GM10248 (cell line): ENCODE results near the gene ITPKB.

ENCODE experiments used
- CTCF ChIA-PET: fragments of 300-600 bp; sonication (Branson Sonifier 250); formaldehyde crosslinking; extraction: SDS; loops from one replicate; lab custom pipeline; 2021; ENCODE audit warnings: antibody characterized with exemption; lab: Yijun Ruan, JAX
- POLR2A ChIA-PET: fragments of 350-650 bp; sonication (Branson Sonifier 250); formaldehyde crosslinking; extraction: SDS; loops from one replicate; lab custom pipeline; 2020; ENCODE audit warnings: antibody characterized with exemption; lab: Yijun Ruan, JAX
- DNase-seq: peaks from one replicate; pipeline ENCODE4 v3.0.0; 2012; ENCODE audit errors: extremely low spot score
- TF ChIP-seq, protein P1 (sequence below): IDR thresholded peaks from 2 replicates; pipeline ENCODE4 v1.5.1; 2012; ENCODE audit warnings: mild to moderate bottlenecking, low read depth; ENCODE audit errors: extremely low read depth, missing control alignments, control extremely low read depth

The ITPKB gene

GRCh38 chr1:226784081-226785049 lies 45.3 kb upstream of the ITPKB start:
- TF ChIP-seq, protein P1, sequence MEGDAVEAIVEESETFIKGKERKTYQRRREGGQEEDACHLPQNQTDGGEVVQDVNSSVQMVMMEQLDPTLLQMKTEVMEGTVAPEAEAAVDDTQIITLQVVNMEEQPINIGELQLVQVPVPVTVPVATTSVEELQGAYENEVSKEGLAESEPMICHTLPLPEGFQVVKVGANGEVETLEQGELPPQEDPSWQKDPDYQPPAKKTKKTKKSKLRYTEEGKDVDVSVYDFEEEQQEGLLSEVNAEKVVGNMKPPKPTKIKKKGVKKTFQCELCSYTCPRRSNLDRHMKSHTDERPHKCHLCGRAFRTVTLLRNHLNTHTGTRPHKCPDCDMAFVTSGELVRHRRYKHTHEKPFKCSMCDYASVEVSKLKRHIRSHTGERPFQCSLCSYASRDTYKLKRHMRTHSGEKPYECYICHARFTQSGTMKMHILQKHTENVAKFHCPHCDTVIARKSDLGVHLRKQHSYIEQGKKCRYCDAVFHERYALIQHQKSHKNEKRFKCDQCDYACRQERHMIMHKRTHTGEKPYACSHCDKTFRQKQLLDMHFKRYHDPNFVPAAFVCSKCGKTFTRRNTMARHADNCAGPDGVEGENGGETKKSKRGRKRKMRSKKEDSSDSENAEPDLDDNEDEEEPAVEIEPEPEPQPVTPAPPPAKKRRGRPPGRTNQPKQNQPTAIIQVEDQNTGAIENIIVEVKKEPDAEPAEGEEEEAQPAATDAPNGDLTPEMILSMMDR = no peak
- POLR2A ChIA-PET = no interaction called here
- DNase-seq = no peak
- CTCF ChIA-PET = interaction anchor here (1.2 kb wide), 1 partner anchor 10 kb away, joined by 3 read pairs; no protein-coding TSS in a partner anchor

DNA sequence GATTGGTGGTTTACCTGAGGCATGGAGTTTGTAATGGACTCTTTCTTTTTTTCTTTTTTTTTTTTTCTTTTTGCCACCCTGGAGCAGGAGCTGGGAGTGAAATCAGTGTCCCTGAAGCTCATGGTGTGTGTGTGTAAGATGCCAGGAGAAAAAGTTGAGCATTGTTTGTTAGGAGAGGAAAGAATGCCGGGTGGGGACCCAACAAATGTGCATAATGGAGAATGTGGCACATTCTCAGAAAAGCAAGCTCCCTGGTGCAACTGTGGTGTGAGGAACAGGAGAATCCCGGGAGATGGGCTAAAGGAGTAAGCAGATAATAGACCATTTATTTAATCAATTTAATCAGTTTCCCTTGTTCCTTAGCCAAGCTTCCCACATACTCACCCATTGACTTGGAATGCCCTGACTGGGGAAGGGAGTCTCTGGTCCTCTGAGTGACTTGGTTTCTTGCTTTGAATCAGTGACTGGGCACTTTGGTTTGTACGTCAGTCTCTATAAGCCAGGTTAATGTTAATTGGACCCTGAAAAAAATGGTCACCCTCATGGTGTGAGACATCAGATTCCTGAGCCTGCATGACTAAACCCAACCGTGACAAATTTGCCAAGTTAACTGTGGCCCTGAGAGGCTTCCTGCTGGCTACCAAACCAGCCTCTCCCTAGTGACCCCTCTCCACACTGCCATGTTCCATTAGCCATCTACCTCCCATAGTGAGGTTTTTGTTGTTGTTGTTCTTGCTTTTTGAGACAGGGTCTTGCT lies 43.9 kb upstream of the ITPKB start:
- POLR2A ChIA-PET = no interaction called here
- TF ChIP-seq, protein P1 = no peak
- CTCF ChIA-PET = interaction anchor here (1.4 kb wide), 1 partner anchor 10 kb away, joined by 7 read pairs; no protein-coding TSS in a partner anchor
- DNase-seq = no peak

DNA sequence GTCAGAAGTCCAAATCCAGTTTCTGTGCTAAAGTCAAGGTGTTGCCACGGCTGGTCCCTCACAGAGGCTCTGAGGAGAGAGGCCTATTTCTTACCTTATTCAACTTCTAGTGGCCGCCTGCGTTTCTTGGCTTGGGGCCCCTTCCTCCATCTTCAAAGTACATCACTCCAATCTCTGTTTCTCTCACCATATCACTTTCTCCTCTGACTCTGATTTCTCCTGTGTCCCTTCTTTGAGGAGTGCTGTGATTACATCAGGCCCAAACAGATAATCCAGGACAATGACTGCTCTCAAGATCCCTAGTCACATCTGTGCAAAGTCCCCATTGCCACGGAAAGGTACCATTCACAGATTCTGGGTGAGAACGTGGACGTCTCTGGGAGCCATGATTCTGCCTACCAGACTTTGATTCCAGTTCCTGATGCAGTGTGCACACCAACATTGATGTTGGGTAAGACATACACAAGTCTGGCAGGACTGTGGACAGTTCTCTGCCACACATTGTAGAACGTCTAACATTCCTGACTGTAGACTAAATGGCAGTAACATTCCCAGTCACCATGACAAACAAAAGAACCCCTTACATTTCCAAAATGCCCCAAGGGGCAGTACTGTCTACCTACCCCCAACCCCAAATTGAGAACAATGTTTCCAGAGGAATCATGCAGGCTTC lies 43.0 kb upstream of the ITPKB start:
- ChIA-PET CTCF (interaction anchor here (1.4 kb wide), 1 partner anchor 9 kb away, joined by 7 read pairs; no protein-coding TSS in a partner anchor), POLR2A (no interaction called here)
- no peak for DNase-seq
- TF ChIP-seq, protein P1 = no peak

DNA sequence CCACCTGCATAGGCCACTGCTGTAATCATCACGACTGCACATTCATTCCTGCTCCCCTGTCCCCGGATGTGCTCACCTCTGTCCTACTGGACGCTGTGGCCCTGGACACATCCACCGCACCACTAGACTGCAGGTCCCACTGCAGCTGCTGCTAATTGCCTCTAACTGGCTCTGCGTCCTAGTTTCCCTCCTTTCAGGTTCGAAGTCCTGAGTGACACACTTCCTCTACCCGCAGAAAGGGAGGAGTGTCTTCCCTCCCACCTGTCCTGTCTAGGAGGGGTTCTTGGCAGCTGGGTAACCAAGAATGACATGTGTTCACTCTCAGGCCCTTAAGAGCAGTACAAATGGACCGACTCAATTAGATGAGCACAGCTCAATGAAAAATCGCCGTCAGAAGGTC lies 40.5 kb upstream of the ITPKB start:
- CTCF ChIA-PET = interaction anchor here (1.1 to 2.1 kb wide), 4 partner anchors 13 to 146 kb away, joined by 3 to 8 read pairs (median 4); no protein-coding TSS in a partner anchor
- POLR2A ChIA-PET = no interaction called here
- TF ChIP-seq, protein P1 = no peak
- DNase-seq = no peak

DNA sequence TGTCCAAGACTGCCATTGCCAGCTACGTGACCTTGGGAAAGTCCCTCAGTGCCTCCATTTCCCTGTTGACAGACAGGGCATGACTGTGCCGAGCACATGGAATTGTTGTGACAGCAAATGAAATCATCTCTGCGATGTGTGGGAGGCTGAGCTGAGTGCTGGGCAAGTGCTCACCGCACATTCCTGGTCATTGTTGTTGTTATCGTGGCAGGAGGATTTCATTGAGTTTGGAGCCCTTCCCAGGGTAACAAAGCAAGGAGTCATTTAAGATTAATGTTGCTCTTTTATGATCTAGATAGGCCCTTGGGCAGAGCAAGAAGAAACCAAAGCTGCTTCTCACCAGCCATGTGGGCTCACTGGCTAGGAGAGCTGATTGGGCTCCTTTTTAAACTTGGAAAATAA lies 39.6 kb upstream of the ITPKB start:
- ChIA-PET POLR2A (no interaction called here), CTCF (interaction anchor here (0.8 to 2.1 kb wide), 6 partner anchors 14 to 145 kb away, joined by 3 to 8 read pairs (median 4); no protein-coding TSS in a partner anchor)
- TF ChIP-seq, protein P1 = no peak
- DNase-seq = no peak
